Activated CD4-positive, alpha-beta T cell treated with anti-CD3 and anti-CD28 coated beads, Interleukin-2, amount 50 U/mL, for 24 hours (primary cell): ENCODE measurements around the gene ADAMTS2.

Source experiments
- DNase-seq, 2 donors: peaks; one replicate each; pipeline ENCODE4 v3.0.0-alpha.2; 2020; ENCODE audit warnings: low read depth in 1 of 2, low spot score in 1 of 2

The ADAMTS2 gene

DNA sequence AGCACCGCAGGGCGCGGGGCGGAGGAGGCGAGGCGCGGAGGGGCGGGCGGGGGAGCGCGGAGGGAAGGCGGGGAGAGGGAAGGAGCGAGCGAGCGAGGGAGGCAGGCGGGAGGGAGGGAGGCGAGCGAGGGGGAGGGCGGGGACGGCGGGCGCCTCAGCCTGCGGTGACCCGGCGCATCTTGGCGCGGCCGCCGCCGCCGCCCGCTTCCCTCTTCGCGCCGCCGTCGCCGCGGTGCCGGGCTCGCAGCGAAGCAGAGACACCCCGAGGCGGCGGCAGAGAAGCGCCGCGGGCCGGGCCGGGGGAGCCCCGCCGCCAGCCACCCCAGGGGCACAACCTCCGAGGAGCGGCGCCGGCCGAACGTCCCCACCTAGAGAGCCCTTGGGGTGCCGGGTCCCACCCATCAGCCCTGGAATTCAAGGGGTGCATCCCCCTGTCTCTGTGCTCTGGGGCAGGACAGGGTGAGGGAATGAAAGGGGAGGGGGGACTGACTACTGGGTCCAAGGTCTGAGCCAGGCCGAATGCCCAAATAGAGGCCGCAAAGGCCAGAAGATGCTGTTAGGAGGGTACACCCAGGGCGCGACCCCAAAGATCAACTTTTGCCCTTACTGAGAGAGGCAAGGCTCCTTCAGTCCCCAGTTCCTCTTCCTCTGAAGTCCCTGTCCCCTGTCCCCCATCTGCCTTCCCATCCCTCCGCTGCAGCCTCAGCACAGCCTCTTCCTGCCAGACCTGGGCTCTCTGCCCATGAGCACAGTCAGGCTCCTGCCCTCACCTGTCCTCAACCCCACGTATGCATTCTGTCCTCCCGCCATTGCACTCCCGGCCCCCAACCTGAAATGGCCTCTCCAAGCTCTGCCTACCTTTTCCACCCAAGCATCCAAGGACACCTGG lies at the start of gene ADAMTS2:
ADAMTS2 (minus strand) TSS at position 29 of the 889 bp plus-strand sequence. CDS start 133 bp downstream, outside the sequence.
- DNase-seq = no peak

DNA sequence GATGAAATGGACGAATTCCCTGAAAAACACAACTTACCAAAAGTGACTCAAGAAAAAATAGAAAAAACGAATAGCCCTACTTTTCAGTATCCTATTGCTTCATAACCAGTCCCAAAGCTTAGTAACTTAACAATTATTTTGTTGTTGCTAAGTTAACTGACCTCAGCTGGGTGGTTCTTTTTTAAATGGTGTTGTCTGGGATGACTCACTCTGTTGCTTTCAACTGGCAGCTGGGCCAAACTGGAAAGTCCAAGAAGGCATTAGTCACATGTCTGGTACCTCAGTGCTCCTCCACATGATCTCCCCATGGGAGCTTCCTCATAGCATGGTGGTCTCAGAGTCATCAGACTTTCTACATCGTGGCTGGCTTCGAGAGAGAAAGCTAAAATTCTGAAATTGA lies 47.8 kb upstream of the ADAMTS2 start:
- DNase-seq = no peak

DNA sequence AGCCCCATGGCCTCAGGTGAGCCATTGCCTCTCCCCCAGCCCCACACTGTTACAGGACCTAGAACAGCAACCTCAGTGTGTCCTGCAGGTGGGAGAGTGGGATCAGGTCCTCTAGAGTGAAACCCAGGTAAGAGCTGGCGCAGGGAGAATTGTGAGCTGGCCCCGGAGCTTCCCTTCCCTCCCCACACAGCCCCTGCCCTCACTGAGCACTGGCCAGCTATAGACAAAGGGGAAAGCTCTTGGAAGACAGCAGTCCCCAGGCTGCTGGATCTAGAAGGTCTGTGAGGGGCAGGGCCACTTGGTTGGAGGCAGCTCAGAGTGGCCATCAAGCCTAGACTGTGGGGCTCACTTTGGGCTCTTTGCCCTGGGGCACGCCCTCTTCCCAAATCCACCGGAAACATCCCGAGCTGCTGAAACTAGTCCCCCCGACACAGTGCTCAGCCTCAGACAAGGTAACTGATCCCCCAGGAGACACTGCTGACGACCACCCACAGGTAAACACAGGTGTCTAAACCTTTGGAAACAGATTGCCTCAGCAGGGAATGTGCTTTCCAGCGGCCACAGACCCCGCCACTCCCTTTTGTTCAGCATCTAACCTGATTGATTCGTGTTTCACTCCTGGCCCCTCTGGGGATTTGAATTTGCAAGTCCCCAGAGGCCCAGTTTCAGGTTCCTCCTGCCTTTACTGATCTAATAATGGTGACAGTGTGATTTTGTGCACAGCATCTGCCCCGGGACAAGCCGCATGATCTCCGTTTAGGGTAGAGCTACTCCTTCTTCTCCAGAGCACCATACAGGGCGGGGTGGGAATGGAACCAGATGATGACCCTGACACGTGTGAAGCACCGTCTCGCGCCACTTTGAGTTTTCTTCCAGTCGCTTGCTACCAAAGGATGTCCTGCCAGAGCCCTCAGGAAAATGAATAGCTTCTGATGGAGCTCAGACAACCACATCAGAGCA lies 42.2 kb upstream of the ADAMTS2 start:
- DNase-seq = no peak

DNA sequence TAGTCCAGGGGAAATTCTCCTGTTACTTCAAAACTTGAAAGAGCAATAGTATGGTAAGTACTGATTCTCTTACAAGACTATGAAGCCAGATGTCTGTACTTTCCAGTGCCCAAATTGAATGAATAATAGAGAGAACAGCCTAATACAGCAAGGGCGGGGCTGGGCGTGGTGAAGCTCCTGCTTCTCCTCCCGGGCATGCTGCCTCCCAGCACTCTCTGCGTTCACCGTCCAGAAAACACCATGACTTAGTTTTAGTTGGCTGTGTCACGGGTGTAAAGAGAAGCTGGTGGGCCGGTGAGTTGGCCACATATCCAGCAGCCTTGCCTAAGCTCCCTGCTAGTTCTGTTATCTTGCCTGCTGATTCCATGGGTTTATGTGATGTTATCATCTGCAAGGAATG lies 40.7 kb upstream of the ADAMTS2 start:
- DNase-seq = no peak

DNA sequence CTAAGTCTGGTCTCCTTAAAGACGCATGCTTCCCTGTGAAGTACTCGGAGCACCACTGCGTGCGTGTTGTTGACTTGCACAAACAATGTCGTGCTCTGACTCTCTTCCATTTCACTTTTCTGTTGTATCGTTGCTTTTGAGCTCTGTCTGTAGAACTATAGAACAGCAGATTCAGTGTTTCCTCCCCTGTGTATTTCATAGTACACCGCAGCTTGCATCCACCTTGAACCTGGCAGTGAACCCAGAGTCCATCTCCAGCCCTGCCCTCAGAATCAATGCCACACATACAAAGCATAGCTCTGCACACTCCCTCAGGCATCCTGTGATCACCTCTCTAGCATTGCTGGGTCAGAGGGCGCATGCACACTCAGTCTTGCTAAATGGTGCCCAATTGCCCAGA lies 37.2 kb upstream of the ADAMTS2 start:
- DNase-seq = no peak

DNA sequence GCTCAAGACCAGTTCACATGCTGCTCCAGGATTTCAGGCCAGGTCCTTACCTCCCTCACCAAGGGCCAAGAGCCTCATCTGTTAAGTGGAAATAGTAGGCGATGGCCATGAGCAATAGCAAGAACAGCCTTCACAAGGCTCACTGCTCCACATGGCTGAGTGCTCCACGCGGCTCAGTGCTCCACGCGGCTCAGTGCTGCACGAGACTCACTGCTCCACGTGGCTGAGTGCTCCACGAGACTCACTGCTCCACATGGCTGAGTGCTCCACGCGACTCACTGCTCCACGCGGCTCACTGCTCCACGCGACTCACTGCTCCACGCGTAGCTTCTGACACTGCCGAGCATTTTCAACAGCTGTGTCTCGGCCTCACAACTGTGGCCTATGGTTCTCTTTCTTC lies 36.4 kb upstream of the ADAMTS2 start:
- DNase-seq = no peak

DNA sequence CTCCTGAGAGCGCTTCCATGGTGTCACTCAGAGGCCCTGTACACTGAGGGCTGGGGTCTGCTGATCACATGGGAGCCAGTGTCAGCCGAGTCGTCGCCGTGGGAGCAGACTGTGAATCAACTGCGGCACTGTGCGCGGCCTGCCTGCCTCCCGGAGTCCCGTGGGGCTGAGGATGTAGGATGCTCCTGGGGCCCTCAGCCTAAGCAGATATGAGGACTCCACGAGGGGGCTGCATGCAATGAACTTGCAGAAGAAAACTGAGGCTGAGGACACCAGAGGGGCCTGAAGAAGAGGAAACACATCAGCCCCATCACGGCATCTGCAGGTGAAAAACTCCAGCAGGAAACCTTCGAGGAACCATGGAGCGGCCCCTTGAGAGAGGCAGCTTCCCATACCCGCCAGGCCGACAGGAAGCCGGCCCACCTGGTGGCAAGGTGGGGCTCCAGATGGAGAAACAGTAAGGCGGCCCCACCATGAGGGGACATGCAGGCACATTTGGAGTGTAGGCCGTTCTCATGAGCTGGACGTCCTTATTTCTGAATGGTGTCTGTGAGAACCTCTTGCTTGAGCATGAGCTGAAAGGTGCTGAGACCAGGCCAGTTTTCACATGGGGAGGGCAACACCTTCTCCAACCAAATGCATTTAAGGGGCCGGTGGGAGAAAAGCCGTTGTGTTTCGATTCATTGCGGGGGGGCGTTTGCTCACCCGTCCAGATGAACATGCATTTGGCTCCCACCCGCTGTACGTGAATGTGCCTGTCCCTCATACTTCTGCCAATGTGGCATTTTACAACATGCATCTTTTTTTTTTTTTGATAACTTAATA lies 35.2 kb upstream of the ADAMTS2 start:
- no peak for DNase-seq

DNA sequence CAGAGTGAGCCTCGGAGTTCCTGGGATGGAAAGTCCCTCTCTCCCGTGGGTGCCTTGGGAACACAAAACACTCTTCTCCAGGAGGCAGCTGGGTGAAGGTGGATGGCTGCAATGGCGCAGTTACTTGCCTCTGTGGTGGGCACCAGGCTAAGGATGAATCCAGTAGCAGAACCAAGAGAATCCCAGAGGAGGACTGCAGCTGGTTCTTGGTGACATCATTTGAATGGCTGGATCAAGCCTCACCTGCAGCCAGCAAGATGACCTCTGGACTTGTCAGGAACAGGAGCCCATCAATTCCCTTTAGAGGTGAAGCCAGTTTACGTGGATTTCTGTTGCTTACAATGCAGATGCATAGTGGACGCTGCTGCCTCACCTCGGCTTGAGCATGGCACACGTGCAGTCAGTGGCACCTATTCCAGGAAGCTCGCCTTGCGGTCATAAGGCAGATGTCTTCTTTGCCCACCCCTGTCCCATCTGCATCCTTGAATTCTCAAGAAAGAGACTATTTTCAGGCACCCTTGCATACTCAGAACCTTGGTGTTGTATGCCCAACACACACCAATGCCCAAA lies 34.1 kb upstream of the ADAMTS2 start:
- no peak for DNase-seq

DNA sequence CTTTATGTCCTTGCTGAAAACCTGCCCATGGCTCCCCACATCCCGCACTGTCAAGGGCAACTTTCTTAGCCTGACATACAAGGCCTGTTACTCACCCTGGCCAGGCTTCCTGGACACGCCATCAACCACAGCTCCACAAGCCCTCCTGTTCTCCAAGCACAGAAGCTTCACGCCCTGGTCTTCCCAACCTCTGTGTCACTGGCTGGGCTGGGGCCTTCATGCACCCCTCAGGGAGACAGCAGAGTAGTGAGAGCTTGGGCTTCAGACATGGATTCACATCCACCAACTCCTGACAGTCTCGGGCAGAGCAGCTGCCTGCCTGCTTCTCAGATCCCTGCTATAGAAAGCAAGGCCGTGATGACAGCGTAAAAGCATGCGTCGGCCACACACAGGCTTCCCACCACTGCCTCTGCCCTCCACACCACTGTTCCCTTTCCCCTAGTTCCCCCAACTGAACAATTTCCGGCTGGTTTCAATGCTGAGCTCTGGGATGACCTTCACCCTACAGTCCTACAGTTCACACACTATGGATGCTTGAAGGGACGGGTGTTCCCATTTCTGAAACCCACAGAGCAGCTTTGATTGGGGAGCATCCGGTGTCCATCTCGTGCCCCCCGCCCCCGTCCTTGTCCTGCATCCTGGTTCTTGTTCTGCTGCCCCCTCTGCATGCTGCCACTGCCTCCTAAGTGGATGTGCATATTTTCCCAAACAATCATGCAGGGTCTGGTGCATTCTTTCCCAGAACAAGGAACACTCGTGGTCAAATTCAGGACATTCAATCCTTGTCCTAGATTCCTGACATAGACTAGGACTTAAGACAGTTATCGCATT lies 33.4 kb upstream of the ADAMTS2 start:
- no peak for DNase-seq

DNA sequence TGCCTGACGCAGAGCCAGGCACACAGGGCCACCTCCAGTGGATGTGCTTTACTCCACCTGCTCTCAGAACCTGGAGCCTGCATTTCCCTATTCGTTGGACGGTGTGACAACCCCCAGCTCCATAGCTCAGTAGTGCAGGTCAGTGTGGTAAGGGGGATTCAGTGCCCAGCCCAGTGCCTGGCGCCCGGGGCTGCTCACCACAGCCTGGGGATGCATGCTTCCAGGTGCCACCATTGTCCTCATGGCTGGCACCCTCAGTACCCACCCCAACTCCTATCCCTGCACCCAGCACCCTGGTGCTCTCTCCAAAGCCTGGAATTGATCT lies 32.8 kb upstream of the ADAMTS2 start:
- DNase-seq = no peak

DNA sequence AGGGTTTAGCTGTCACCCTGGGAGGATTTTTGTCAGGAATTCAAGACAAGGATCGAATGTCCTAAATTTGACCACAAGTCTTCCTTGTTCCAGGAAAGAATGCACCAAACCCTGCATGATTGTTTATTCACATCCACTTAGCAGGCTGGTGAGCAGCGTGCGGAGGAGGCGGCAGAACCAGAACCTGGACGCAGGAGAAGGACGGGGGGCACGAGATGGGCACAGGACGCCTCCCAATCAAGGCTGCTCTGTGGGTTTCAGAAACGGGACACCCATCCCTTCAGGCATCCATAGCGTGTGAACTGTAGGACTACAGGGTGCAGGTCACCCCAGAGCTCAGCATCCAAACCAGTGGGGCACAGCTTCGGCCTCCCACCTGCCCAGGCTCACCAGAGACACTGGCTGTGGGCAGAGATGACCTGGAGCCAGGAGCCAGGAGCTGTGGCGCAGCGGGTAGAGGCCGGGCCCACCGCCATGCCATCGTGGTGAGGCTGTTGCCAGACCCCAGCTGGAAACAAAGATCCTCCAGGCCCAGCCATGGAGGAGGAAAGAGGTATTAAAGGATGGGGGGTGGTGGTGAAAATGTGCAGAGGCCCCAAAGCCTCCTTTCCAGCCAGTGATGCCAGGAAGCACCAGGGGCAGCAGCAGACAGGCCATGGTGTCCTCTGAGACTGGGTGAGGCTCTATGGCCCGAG lies 32.3 kb upstream of the ADAMTS2 start:
- no peak for DNase-seq

DNA sequence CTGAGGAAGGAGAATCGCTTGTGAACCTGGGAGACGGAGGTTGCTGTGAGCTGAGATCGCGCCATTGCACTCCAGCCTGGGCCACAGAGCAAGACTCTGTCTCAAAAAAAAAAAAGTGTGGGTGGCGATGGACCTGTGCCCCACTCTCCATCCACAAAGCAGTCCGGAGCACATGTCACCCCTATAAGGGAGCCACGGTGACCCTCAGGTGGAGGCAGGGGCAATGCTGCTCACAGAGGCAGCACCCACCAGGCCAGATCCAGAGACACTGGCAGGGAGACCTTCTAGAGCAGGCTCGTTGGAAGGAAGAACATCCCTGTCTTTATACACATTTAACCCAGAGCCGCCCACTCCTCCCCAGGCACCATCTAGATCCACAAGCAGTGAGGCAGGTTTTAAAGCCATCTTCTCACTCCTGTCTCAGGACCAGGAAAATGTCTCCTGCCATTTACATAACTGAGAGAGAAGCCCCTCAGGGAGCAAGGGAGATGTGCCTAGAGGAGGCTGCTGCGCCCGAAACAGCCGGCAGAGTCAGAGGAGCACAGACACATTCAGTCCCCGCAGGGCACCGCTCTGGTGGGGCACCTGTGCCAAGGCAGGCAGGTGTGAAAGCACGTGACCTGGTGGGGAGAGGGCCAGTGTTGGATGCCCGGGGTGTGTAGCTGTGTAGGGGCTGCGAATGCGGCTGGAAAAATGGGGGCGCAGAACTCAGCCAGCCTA lies 31.6 kb upstream of the ADAMTS2 start:
- DNase-seq = no peak

DNA sequence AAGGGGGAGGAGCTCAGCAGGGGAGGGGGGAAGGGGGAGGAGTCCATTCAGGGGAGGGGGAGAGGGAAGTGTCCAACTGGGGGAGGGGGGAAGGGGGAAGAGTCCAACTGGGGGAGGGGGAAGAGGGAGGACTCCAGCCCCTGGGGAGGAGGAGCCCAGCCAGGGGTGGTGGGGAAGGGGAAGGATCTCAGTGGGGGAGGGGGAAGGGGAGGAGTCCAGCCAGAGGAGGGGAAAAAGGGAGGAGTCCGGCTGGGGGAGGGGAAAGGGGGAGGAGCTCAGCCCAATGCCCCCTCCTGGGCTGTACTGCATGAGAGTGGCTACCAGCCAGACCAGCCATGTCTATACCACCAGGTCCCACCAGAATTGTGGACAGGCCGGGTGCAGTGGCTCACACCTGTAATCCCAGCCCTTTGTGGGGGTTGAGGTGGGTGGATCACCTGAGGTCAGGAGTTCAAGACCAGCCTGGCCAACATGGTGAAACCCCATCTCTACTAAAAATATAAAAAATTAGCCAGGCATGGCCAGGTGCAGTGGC lies 30.6 kb upstream of the ADAMTS2 start:
- DNase-seq = no peak

DNA sequence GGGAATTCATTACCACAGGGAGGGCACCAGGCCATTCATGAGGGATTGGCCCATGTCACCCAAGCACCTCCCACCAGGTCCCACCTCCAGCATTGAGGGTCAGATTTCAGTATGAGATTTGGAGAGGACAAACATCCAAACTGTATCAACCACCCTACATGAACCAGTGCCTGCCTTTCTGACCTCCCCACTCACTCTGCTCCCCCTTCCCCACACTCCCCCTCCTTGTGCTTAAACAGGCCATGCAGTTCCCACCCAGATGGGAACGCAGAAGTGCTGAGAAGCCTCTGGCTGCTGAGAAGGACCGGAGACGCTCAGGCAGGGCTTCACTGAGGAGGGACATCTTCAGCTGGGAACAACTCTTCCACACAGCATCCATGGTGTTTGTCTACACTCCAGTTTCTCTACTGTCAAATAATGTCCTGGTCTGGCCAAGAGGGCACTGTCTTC lies 30.0 kb upstream of the ADAMTS2 start:
- DNase-seq = no peak

DNA sequence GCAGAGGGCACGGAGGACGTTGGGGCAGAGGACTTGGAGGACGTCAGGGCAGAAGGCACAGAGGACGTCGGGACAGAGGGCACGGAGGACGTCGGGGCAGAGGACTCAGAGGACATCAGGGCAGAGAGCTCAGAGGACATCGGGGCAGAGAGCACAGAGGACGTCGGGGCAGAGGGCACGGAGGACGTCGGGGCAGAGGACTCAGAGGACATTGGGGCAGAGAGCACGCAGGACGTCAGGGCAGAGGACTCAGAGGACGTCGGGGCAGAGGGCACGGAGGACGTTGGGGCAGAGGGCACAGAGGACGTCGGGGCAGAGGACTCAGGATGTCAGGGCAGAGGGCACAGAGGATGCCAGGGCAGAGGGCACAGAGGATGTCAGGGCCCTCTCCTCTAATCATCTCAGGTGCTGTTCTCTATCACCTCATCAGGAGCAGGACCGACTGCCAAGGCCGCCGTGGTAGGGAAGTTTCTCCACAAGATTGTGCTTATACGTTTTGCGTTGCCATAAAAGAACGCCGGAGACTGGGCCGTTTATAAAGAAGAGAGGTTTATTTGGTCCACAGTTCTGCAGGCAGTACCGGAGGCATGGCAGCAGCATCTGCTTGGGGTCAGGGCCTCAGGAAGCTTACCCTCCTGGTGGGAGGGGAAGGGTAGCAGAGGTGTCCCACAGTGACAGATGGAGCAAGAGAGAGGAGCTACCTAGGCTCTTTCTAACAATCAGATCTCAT lies 29.4 kb upstream of the ADAMTS2 start:
- DNase-seq = no peak

DNA sequence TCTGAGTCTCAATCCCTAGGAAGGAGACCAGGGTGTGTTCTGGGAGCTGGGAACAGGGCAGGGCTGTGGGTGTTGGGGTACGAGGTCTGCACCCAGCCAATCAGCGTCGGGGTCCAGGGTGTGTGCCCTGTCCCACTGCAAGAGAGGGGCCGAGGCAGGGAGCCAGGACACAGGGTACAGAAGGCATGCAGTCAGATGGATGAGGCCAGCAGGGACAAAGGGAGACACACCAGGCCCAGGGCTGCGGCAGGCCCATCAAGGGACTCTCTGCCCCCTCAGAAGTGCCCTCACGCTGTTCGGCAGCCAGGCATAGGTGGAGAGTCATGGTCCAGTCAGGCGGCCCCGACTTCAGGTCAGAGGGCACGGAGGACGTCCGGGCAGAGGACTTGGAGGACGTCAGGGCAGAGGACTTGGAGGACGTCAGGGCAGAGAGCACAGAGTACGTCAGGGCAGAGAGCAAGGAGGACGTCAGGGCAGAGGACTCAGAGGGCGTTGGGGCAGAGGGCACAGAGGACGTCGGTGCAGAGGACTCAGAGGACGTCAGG lies 28.8 kb upstream of the ADAMTS2 start:
- DNase-seq = no peak

DNA sequence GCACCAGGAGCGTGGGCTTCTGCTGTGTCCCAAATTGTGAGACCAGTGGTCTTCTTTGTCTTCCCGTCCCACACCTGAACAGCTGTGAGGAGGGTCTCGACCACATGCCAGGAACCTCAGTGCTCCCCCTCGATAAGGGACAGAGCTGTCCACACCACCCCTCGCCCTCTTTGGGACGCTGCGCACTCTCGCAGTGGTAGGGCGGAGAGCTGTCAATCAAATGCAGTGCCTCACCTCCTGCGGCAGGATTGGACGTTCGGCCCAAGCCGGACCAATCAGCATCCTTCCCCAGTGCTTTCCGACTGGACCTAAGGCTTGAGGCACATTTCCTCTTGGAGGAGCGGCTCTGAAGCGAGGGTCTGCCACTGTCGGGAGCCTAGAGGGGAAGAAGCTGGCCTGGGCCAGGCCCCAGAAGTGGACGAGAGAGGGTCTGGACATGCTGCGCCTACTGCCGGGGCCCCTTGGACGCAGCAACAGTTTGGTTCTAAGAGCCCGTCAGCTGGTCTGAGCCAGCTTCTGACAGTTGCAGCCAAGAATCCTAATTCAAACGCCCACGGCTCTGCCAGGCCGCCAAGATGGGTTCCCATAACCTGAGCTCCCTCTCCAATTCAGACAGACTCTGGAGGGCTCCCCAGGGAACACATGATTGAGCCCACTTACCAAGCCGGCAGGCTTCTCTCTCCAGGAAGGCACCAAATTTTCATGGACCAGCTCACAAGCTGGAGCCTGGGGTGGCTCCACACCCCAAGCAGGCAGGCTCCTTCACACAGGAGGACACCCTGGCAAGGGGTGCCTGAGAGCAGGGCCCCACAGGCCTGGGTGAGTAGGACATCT lies 28.1 kb upstream of the ADAMTS2 start:
- no peak for DNase-seq
